Measurements from ENCODE around the gene ARHGAP27.

The ARHGAP27 gene

DNA sequence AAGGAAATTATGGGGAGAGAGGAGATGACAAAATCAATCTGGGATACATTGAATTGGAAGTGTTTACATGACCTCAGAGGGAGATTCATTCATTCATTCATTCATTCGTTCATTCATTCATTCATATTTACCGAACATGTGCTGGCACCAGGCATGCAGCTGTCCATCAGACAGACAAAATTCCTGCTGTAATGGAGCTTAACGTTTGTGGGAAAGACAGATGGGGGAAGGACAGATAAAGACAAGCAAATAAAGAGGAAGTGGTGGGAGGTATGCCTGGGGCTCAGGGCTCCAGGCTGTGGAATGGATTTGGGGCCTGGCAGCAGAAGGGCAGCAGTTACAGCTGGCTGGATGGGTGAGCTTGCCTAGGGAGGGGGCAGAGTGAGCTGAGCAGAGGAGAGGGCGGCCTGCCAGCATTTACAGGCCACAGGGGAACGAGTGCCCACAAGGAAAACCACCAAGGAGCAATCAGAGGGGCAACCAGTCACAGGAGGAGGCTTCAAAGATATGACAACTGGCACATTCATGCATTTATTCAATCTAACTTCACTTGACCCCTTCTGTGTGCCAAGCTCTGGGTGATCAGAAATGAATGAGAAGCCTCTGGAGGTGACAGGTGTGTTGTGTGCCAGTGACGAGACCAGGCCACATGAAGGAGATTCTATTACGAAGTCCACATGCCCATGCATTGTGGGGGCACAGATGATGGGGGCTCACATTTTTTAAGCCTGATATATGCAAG lies 48.5 kb downstream of the ARHGAP27 start:
- DNase-seq (ENCODE audit: low read depth) = no peak

DNA sequence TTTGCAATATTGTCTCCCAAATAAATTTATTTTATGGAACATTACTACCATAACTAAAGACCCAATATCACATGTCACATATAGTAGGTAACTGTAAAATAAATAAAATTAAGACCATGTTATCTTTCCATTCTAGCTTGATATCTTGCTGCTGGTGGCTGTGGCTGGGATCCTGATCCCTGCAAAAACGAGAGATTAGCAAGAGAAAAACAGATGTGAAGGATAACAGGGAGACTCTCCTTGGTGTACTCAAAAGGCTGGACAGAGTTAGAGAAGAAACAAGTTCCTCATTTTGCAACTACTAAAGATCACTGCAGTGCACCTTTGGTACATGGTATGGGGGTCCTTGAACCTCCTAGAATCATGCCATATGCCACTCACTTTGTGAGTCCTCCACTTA lies 49.7 kb downstream of the ARHGAP27 start:
- no peak for DNase-seq (ENCODE audit: low read depth)

DNA sequence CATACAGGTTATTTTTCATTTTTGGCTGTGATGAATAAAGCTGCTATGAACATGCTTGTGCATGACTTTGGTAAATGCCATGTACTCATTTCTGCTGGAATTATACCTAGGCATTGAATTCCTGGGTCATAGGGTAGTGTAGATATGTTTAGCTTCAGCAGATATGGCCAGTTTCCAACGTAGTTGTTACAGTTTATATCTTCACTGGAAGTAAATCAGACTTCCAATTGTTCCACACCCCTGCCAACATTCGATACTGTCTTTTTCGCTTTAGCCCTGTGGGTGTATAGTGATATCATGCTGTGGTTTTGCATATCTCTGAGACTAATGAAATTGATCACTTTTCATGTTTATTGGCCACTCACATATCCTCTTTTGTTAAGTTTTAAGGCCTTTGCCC lies 50.4 kb downstream of the ARHGAP27 start:
- DNase-seq (ENCODE audit: low read depth) = no peak

DNA sequence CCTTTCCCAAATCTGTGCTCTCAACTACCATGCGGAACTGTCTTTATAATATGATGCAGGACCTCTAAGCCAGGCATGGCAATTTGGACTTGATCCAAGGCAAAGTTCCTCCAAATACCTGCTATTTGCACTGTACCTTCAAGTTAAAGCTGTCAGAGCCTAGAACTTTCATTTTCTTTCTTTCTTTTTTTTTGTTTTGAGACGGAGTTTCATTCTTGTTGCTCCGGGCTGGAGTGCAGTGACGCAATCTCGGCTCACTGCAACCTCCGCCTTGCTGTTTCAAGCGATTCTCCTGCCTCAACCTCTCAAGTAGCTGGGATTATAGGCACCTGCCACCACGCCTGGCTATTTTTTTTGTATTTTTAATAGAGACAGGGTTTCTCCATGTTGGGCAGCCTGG lies 51.7 kb downstream of the ARHGAP27 start:
- no peak for DNase-seq (ENCODE audit: low read depth)

DNA sequence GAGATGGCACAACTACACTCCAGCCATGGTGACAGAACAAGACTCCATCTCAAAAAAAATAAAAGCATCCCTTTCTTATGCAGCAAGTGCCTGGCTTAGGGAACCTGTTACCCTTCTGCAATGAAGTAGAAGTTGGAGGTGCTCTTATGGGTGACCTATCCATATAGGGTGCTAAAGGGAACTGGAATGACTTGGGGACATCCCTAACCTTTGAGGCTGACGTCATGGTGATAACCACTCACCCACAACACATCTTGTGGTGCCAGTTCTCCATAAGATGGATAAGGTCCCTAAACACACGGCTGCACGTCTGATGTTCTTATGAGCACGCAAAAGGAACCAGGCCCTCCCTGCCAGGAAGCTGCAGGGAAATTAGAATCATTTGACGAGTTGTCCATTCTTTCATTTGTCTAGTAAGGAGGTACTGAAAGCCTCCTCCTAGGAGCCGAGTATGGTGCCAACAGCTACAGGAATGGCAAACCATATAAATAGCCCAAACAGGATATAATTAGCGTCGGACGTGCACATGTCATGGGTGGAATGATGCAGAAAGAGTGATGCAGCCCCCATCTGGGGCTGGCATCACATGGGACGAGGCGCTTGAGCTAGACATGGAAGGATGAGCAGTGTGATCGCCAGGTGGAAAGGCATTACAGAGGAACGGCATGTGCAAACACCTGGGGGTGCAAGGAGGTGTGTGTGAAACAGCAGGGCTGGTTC lies 52.5 kb downstream of the ARHGAP27 start:
- DNase-seq (ENCODE audit: low read depth) = no peak

DNA sequence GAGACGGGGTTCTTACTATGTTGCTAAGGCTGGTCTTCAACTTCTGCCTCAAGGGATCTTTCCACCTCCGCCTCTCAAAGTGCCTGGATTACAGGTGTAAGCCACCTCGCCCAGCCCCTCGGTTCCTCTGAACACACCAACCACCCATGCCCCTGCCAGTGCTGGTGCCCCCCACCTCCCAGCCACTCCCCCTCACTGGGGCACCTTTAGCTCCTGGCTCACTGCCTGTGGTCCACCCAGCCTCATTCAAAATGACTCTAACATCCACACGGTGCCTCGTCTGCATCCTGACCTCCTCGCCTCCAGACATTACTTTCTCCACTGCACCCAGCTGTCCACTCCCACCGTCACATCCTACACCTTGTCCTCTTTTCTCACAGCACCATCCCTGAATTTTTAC lies 55.3 kb downstream of the ARHGAP27 start:
- DNase-seq (ENCODE audit: low read depth) = no peak

DNA sequence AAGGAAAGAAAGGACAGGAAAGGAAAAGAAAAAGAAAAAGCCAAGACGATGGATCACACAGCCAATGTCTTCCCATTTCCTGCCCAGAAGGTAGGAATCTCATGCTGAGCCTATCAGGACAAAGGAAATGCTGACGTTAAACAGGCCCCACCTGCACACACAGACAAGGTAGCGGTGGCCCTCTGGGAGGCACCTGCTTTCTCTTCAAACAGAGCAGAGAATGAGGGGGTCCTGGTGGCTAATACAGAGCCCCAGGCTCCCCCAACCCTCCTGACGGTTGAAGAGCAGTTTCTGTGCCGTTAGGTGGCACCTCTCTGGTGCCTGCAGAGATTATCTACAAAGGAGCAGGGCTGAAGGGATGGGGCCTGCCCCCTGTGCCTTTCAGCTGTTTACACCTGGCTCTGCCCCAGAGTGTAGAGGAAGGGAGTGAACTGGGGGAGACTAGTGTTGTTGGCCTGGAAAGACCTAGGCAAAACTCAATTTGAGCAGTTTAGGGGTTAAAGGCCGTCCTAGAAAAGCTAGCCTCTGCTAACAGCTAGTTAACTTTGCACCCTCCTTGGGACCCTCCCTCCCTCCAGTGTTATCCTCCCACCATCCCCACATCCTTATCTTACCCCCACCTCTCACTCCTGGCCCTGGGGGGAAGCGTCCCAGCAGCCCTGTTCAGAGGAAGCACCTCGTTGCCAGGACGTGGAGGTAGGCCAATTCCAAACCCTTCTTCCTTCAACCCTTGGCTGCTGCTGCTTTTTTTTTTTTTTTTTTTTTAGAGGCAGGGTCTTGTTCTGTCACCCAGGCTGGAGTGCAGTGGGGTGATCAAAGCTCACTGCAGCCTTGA lies 56.3 kb downstream of the ARHGAP27 start:
- DNase-seq (ENCODE audit: low read depth) = no peak

DNA sequence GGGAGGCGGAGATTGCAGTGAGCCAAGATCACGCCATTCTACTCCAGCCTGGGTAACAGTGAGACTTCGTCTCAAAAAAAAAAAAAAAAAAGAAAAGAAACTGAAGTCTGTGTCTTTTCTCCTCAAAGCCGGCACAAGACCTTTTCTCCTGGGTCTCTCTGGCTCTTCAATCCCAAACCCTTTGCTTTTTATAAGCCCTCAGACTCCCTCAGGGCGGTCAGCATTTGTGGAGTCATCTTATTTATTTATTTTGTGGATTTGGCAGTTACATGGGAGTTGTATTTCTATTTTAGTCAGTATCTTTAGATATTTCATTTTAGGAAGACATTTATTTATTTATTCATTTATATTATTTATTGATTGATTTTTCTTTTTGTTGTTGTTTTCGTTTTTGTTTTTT lies 58.2 kb downstream of the ARHGAP27 start:
- no peak for DNase-seq (ENCODE audit: low read depth)

DNA sequence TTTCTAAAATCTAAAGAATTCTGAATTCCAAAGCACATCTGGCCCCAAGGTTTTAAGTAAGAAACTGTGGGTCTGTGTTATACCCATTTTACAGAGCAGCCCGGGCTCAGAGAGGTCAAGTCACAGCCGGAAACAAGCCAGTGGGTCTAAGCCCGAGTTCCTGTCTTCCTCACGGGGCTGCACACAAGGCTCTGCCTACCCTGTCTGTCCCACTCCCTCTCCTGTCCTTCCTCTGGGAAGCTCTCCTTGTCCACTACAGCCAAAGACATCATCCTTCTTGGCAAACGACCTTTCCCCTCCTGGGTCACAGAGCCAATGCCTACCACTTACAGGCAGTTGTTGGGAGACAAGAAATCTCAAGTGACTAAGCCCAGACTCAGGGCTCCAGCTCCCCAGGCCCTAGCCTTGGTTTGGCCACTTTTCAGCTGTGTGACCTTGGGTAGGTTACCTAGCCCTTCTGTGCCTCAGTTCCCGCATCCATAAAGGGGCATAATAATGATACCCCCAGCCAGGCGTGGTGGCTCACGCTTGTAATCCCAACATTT lies 60.3 kb downstream of the ARHGAP27 start:
- DNase-seq (ENCODE audit: low read depth) = no peak

DNA sequence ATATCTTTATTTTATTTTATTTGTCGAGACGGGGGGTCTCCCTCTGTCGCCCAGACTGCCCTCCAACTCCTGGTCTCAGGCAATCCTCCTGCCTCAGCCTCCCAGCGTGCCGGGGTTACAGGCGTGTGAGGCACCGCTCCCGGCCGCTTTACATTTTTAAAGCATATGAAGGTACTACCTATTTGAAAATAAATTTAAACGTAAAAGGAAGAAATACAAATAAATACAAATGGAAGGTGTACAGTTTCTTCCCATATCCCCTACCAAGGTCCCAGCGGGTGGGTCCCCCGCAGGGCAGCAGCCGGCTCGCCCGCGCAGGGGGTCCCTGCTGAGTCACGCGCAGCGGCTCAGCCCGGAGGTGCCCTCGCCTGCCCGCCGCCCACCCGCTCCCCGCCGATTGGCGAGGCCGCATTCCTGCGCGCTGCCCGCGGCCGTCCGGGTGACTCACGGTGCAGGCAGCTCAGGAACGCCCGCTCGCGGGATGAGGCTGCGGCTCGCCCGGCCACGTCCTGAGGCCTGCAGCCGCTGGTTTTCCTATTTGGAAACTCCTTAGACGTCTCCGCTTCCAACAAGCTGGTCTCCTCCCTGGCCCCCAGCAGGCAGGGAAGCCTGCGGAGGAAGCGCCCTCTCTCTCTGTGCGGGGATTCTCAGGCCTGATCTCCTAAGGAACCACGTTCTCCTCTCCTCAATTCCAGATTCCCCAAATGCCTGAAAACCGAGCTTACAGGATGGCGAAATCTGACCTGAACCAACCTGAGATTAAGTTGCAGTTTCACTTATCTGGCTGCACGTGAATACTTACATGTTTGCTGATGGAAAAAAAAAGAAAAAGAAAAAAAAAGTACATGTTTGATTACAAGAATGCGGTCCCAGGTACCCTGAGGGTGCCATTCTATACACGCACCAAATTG lies 61.0 kb downstream of the ARHGAP27 start:
- no peak for DNase-seq (ENCODE audit: low read depth)

DNA sequence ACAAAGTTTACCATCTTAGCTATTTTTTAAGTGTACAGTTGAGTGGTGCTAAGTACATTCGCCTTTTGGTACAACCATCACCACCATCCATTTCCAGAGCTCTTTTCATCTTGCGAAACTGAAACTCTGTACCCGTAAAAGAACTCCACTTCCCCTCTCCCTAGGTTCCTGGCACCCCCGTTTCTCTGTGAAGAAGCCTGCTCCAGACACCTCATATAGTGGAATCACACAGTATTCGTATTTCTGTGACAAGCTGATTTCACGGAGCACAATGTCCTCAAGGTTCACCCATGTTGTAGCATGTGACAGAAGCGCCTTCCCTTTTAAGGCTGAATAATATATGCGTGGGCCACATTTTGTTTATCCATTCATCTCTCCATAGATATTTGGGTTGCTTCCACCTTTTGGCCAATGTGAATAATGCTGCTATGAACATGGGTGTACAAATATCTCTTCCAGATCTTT lies 61.7 kb downstream of the ARHGAP27 start:
- no peak for DNase-seq (ENCODE audit: low read depth)

DNA sequence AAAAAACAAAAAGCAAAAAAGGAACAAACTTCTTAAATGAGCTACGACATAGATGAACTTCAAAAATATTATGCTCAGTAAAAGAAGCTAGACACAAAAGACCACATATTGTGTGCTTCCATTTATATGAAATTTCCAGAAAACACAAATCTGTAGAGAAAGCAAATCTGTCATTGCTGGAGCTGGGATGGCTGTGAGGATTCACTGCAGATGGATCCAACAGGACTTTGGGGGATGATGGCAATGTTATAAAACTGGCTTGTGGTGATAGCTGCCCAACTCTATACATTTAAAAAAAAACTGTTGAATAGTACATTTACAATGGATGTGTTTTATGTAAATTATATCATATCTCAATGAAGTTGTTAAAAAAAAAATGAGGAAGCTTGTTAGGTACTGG lies 63.2 kb downstream of the ARHGAP27 start:
- DNase-seq (ENCODE audit: low read depth) = no peak

DNA sequence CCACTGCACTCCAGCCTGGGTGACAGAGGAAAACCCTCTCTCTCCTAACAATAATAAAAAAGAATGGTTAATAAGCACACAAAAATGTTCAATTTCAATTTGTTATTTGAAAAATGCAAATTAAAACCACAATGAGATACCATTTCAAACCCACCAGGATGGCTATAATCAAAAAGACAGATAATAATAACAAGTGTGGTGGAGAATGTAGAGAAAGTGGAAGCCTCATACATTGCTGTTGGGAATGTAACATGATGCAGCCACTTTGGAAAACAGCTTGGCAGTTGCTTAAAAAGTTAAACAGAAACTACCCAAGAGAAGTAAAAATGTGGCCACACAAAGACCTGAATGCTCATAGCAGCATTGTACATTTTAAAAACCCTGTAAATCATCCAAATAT lies 64.0 kb downstream of the ARHGAP27 start:
- DNase-seq (ENCODE audit: low read depth) = no peak

DNA sequence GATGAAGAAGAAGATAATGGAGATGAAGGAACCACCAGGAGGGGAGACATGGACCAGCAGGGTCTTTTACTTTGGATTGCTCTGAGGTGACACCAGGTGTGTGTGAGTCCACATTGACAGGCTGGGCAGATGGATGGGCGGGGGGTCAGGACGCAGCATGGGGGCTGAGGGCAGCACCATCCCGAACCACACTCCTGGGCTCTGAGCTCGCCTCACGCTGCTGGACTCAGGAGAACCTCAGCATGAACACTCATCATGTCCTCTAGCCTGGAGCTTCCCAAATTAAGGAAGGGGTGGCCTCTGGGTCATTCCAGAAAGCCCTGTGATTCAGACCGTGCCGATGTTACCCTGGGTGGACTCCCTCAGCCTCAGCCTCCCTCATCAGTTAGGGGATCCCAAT lies 65.5 kb downstream of the ARHGAP27 start:
- no peak for DNase-seq (ENCODE audit: low read depth)

DNA sequence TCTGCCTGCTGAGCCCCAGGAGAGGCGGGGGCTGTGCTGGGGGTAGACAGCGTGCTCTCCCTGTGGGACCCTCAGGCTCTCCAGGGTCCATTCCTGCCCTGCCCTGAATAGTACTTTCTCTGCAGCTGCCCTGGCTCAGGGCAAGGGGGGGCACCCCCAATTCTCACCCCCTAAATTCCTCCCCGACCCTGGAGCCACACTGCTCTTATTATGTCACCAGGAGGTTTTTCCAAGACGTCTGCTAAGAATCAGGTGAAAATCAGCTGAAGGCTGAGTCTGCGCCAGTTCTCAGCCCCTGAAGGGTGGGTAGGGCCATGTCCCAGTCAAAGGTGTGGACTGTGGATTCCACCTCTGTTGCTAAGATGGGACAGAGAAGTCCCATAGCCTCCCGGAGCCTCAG lies 66.0 kb downstream of the ARHGAP27 start:
- no peak for DNase-seq (ENCODE audit: low read depth)

DNA sequence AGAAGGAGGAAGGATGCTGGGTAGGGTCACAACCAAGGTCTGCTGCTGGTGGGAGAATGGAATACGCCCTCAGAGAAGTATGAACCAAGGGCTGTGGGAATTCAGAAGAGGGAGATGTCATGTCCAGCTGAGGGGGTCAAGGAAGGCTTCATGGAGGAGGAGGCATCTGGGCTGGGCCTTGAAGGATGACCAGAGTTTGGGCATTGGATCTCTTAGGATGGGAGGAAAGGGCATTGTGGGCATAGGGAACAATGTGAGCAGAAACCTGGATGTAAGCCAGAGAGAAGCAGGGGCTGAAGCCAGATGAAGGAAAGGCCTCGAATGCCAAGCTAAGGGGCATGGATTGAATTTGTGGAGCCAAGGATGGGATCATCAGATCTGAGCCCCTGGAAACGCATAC lies 66.6 kb downstream of the ARHGAP27 start:
- DNase-seq (ENCODE audit: low read depth) = no peak

DNA sequence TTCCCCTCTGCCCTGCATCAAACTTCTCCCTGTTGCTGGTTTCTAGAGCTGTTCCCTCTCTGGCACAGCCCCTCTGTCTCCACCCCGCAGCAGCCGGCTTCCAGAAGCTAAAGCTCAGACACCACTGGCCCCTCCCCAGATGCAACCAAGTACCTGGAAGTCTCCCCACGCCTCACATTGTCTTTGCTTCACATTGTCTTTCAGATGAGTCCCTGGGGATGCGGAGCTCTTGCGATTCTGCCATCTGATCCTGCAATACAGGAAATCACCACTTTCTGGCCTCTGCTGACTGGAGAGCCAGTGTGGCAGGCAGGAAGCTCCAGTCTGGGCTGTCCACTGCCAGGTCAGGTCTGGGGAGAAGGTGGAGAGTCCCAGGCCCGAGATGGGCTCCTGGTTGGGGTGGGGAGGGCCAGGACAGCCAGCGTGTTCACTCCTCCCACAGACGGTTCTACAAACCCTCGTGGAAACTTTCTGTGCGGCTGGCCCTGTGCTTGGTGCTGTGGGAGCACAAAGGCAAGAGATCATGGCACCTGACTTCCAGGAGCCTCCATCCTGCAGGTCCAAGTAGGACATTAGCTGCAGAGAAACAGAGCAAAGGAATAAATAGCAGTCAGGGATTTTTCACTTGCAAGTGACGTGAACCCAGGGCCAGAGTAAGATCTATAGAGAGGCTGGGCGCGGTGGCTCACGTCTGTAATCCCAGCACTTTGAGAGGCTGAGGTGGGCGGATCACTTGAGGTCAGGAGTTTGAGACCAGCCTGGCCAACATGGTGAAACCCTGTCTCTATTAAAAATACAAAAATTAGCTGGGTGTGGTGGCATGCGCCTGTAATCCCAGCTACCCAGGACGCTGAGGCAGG lies 67.9 kb downstream of the ARHGAP27 start:
- no peak for DNase-seq (ENCODE audit: low read depth)

DNA sequence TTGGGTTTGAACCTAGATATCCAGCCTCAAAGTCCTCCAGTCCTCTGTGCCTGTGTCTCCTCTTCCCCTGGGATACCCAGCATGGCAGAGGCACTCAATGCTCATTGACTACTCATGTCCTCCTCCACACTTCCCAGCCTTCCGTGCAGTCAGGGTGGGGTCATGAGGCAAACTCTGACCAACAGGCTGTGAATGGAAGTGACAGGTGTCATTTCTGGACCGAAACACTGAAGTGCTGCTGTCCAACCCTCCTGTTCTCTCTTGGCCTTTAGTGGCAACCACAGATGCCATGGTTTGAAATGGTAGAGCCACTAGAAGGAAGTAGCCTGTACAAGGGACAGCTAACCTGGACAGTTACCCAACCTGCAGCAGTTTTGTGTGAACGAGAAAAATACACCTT lies 69.2 kb downstream of the ARHGAP27 start:
- DNase-seq (ENCODE audit: low read depth) = no peak

DNA sequence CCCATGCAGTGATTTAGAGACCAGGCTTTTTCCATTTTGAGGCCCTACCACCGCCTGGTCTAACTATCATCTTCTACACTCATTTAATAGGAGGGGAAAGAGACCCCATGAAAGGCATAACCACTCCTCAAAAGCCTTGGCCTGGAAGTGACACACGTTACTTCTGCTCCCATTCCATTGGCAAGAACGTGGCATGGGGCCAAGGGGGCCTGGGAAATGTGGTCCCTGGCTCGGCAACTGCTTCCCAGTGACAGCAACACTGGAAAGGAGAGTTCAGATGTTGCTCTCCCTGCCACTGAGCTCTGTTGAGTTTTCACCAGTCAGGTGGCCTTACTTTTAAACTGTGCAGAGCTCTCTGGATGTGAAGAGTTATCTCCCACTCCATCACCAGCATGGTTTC lies 70.7 kb downstream of the ARHGAP27 start:
- DNase-seq (ENCODE audit: low read depth) = no peak

DNA sequence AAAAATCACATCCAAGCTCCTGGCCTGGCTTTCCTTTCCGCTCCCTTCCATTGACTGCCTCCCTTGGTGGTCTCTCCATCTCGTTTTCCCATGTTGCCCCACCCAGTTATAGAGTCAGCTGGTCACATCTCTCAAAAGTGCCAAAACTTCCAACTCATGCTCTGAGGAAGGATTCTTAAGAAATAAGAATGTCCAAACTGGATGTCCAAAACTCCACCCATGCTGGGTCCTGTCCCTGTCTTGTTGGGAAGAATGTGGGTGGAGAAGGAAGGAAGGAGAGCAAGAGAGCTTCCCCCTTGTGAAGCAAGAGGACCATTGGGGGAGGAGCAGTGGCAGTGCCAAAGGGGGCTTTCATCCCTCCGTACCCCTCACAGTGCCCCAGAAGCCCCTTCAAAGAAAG lies 71.2 kb downstream of the ARHGAP27 start:
- DNase-seq (ENCODE audit: low read depth) = no peak

Measured in stimulated activated CD8-positive, alpha-beta memory T cell treated with anti-CD3 and anti-CD28 coated beads, Interleukin-15, amount 100 ng/mL, for 24 hours (primary cell).